Uterus (tissue), 4 donors: Measurements from ENCODE around the gene DPH7. TPM values are rescaled to one million over a fixed set of nuclear protein-coding genes. Genes with fewer than 3 reads are reported as not detected.
"Not testable (repeated sequence)": the region's sequence is repeated elsewhere in the genome, so short reads cannot be mapped to it uniquely, and the experiment has no call there.

Source experiments
- DNase-seq, 2 donors: peaks; one replicate each; pipeline ENCODE4 v3.0.0-alpha.2; 2019 to 2020
- H3K27ac ChIP-seq, 2 donors: fragments of 200-600 bp; sonication (generic); 1 replicate in 1 of 2; 2 replicates in 1 of 2; pipeline ENCODE4 v1.5.1; 2016 to 2018
- H3K27me3 ChIP-seq, 2 donors: fragments of 200-600 bp; sonication (generic); one replicate each; pipeline ENCODE4 v1.5.1; 2018 to 2019; ENCODE audit warnings: control low read depth in 1 of 2
- H3K36me3 ChIP-seq, 2 donors: fragments of 200-600 bp; sonication (generic); one replicate each; pipeline ENCODE4 v1.5.1; 2019; ENCODE audit warnings: control low read depth in 1 of 2
- H3K4me1 ChIP-seq, 2 donors: fragments of 200-600 bp; sonication (generic); one replicate each; pipeline ENCODE4 v1.5.1; 2018 to 2019; ENCODE audit warnings: control low read depth in 1 of 2
- H3K4me3 ChIP-seq, 2 donors: fragments of 200-600 bp; sonication (generic); 1 replicate in 1 of 2; 2 replicates in 1 of 2; pipeline ENCODE4 v1.5.1; 2018 to 2019; ENCODE audit warnings: mild to moderate bottlenecking in 1 of 2
- H3K9me3 ChIP-seq, 2 donors: fragments of 200-600 bp; sonication (generic); one replicate each; pipeline ENCODE4 v1.5.1; 2019; ENCODE audit warnings: control low read depth in 1 of 2
- POLR2A ChIP-seq, 2 donors: fragments of 450-650 bp; IDR thresholded peaks; one replicate each; pipeline ENCODE4 v1.6.1; 2016; ENCODE audit warnings: antibody characterized with exemption in 2 of 2, mild to moderate bottlenecking in 1 of 2, moderate library complexity in 1 of 2
- intact Hi-C: fragments of 100-400 bp; cut with DNase I; formaldehyde crosslinking; loops from one replicate; pipeline ENCODE4 v1.15.1; 2023; ENCODE audit warnings: low total_unique reads
- total RNA-seq, 4 donors: library from RNA; depleted of rRNA in 3 of 4; stranded (reverse); fragments of >200 nt in 3 of 4; gene quantifications; one replicate each; pipeline versions ENCODE4 v1.1.0 to v1.2.4, GENCODE V29; 2014 to 2023
- TF ChIP-seq, protein P1 (sequence below), 4 experiments: fragments of 200-600 bp in 2 of 4; fragments of 450-650 bp in 2 of 4; sonication (generic) in 2 of 4; IDR thresholded peaks; one replicate each; pipeline ENCODE4 v1.5.1; 2016 to 2019; ENCODE audit warnings: antibody characterized with exemption in 4 of 4, mild to moderate bottlenecking in 2 of 4, moderate library complexity in 1 of 4
- donor health status: DM: yes; HTN: yes; CAD: no.

The DPH7 gene
- total RNA-seq, 4 donors from 2014 or later, result 31.3 to 42.4 (median 38.4) TPM

DNA sequence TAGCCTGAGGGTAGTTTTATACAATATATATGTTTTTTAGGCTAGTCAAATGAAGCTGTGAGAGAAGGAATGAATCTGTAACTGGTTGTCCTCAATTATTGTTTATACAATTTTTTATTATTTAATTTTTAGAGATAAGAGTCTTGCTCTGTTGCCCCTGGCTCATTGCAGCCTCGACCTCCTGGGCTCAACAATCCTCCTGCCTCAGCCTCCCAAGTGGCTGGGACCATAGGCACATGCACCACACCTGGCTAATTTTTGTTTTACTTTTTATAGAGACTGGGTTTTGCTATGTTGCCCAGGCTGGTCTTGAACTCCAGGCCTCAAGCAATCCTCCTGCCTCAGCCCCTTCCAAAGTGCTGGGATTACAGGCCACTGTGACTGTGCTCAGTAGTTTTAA, 24.4 kb downstream of the DPH7 start:
- no peak overlapping the region for H3K4me3 ChIP-seq
- no peak overlapping the region for H3K27ac ChIP-seq

GRCh38 chr9:137553654-137554053, 25.1 kb downstream of the DPH7 start:
- H3K4me3 ChIP-seq, H3K9me3 ChIP-seq, H3K27ac ChIP-seq, DNase-seq, intact Hi-C loops, H3K36me3 ChIP-seq, H3K27me3 ChIP-seq, H3K4me1 ChIP-seq: not testable (repeated sequence)

More for the DNA sequence above, 24.4 kb downstream of the DPH7 start:
- Histone ChIP-seq H3K9me3 (no peaks in the 10 kb centered on the region), H3K4me1 (peaks cover 0 to 5% of the 10 kb centered on the region in 2 donors), H3K36me3 (no peaks in the 10 kb centered on the region), H3K27me3 (no peaks in the 10 kb centered on the region)
- TF ChIP-seq, protein P1, sequence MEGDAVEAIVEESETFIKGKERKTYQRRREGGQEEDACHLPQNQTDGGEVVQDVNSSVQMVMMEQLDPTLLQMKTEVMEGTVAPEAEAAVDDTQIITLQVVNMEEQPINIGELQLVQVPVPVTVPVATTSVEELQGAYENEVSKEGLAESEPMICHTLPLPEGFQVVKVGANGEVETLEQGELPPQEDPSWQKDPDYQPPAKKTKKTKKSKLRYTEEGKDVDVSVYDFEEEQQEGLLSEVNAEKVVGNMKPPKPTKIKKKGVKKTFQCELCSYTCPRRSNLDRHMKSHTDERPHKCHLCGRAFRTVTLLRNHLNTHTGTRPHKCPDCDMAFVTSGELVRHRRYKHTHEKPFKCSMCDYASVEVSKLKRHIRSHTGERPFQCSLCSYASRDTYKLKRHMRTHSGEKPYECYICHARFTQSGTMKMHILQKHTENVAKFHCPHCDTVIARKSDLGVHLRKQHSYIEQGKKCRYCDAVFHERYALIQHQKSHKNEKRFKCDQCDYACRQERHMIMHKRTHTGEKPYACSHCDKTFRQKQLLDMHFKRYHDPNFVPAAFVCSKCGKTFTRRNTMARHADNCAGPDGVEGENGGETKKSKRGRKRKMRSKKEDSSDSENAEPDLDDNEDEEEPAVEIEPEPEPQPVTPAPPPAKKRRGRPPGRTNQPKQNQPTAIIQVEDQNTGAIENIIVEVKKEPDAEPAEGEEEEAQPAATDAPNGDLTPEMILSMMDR (IDR thresholded peaks at IDR 0.05), result no peak
- no peak for TF ChIP-seq POLR2A (IDR thresholded peaks at IDR 0.05)
- no peak for DNase-seq
- intact Hi-C loops, result no loop called here

GRCh38 chr9:137552022-137552768, 26.5 kb downstream of the DPH7 start:
- peak in 1 of 2 donors; percentile 0 for TF ChIP-seq POLR2A (IDR thresholded peaks at IDR 0.05)
- TF ChIP-seq, protein P1 (IDR thresholded peaks at IDR 0.05), result no peak
- intact Hi-C loops, result no loop called here
- Histone ChIP-seq H3K4me1 (peaks cover 0 to 5% of the 10 kb centered on the region in 2 donors), H3K27me3 (no peaks in the 10 kb centered on the region), H3K36me3 (no peaks in the 10 kb centered on the region), H3K9me3 (no peaks in the 10 kb centered on the region), H3K27ac (peak overlapping the region; percentile 67 to 89), H3K4me3 (peak overlapping the region; percentile 69 to 76)
- DNase-seq, result no peak

- Histone ChIP-seq H3K9me3 (no peaks in the 10 kb centered on the region), H3K4me3 (peak within 1 kb of the TSS; percentile 69 to 76), H3K4me1 (peaks cover 0 to 5% of the 10 kb centered on the region in 2 donors), H3K27ac (peak within 1 kb of the TSS; percentile 86 to 89), H3K27me3 (no peaks in the 10 kb centered on the region), H3K36me3 (no peaks in the 10 kb centered on the region)
- peak; percentile 87 to 88 for DNase-seq
- TF ChIP-seq, protein P1 (IDR thresholded peaks at IDR 0.05), result peak; percentile 18 to 75 (median 52)
- TF ChIP-seq POLR2A (IDR thresholded peaks at IDR 0.05), result peak; percentile 34 to 78
- intact Hi-C loops, result no loop called here
These were observed 27.3 kb downstream of the DPH7 start, which contains the start of gene MRPL41 for GRCh38 chr9:137551264-137552021. TSS of gene MRPL41 (plus strand) at chr9:137551879. CDS start at chr9:137552082, 203 bp downstream.

GRCh38 chr9:137550958-137551263, 27.8 kb downstream of the DPH7 start:
- H3K9me3 ChIP-seq, intact Hi-C loops, H3K4me1 ChIP-seq, H3K36me3 ChIP-seq, H3K27me3 ChIP-seq, DNase-seq: not testable (repeated sequence)
- H3K4me3 ChIP-seq, result peak overlapping the region; percentile 63 to 76
- peak overlapping the region; percentile 86 to 87 for H3K27ac ChIP-seq

DNA sequence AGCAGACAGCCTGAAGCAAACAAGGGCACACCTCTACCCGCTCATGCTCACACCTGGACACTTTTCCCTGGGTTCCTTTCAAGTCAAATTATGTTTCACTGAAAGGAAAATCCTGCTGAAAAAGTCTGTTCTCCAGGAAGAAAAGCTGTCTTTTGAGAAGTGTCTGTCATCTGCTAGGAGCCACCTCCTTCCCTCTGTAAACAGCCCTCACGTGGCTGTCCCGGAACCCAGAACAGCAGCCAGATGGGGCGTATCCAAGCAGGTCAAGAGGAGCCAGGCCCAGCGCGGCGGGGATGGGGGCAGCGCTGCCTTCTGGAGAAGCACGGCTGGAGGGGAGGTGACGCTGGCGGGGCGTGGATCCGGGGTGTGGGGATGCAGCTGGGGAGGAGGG, 28.5 kb downstream of the DPH7 start, which contains the start of gene PNPLA7:
Gene PNPLA7 (minus strand): TSS at position 172 of the 391 bp plus-strand sequence. CDS start 205 bp downstream, outside the sequence.
- H3K27ac ChIP-seq, result peak within 1 kb of the TSS; percentile 86 to 87
- peak within 1 kb of the TSS; percentile 63 to 76 for H3K4me3 ChIP-seq
- peaks cover 0 to 5% of the 10 kb centered on the region in 2 donors for H3K4me1 ChIP-seq
- peak; percentile 84 to 87 for DNase-seq
- no peaks in the 10 kb centered on the region for H3K9me3 ChIP-seq
- peak in 1 of 2 donors; percentile 19 for TF ChIP-seq POLR2A (IDR thresholded peaks at IDR 0.05)
- TF ChIP-seq, protein P1 (IDR thresholded peaks at IDR 0.05), result no peak
- H3K27me3 ChIP-seq, result no peaks in the 10 kb centered on the region
- no peaks in the 10 kb centered on the region for H3K36me3 ChIP-seq
- intact Hi-C loops, result no loop called here
